ENCODE measurements around the gene UBFD1.

DNA sequence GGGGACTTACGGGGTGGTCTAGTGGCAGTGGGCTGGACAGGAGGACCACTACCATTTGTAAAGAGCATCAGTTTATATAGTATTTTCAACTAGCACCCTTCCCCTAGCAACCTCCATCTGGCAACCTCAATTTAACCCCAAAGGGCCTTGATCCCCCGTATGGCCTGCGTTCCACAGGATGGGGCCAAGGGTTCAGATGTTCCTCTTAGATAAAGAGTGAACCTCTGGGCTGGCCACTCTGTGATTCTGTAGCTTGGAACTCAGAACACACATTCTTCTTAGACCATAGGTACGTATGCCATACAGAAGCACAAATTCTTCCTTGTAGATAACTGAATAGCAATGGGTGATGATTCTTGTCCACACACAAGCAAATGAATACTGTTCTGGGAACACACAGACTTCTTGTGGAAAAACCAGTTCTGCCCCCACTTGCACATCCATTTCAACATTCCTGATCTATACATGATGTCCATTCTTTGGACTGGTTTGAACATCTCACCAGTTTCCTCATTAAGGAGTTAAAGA, 45.3 kb upstream of the UBFD1 start:
- no peak for TF ChIP-seq EP300 (IDR thresholded peaks at IDR 0.05)
- TF ChIP-seq, protein P1, sequence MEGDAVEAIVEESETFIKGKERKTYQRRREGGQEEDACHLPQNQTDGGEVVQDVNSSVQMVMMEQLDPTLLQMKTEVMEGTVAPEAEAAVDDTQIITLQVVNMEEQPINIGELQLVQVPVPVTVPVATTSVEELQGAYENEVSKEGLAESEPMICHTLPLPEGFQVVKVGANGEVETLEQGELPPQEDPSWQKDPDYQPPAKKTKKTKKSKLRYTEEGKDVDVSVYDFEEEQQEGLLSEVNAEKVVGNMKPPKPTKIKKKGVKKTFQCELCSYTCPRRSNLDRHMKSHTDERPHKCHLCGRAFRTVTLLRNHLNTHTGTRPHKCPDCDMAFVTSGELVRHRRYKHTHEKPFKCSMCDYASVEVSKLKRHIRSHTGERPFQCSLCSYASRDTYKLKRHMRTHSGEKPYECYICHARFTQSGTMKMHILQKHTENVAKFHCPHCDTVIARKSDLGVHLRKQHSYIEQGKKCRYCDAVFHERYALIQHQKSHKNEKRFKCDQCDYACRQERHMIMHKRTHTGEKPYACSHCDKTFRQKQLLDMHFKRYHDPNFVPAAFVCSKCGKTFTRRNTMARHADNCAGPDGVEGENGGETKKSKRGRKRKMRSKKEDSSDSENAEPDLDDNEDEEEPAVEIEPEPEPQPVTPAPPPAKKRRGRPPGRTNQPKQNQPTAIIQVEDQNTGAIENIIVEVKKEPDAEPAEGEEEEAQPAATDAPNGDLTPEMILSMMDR (IDR thresholded peaks at IDR 0.05): no peak
- no peak for TF ChIP-seq POLR2A (IDR thresholded peaks at IDR 0.05; ENCODE audit: low read depth)
- TF ChIP-seq POLR2AphosphoS5 (IDR thresholded peaks at IDR 0.05): no peak

All from esophagus muscularis mucosa (tissue), 4 donors.